Spleen (tissue), 11 donors: Measurements from ENCODE around the gene MACROD2. TPM values are rescaled to one million over a fixed set of nuclear protein-coding genes. Genes with fewer than 3 reads are reported as not detected.

Experiments
- DNase-seq: peaks from one replicate; pipeline ENCODE4 v3.0.0-alpha.2; 2020
- H3K27ac ChIP-seq, 8 donors: fragments of 200-600 bp; sonication (generic) in 7 of 8; 1 replicate in 4 of 8; 2 replicates in 4 of 8; pipeline versions ENCODE4 v1.5.0 to v1.8.0; 2016 to 2021; ENCODE audit warnings: inconsistent platforms in 4 of 8, mild to moderate bottlenecking in 4 of 8, moderate library complexity in 1 of 8
- H3K27me3 ChIP-seq, 7 donors: fragments of 200-600 bp; sonication (generic) in 6 of 7; replicated peaks in 1 of 7; 1 replicate in 4 of 7; 2 replicates in 3 of 7; pipeline versions ENCODE4 v1.5.0 to v1.8.0; 2016 to 2021; ENCODE audit warnings: inconsistent platforms in 3 of 7, mild to moderate bottlenecking in 1 of 7
- H3K36me3 ChIP-seq, 6 donors: fragments of 200-600 bp; sonication (generic) in 5 of 6; 1 replicate in 4 of 6; 2 replicates in 2 of 6; pipeline versions ENCODE4 v1.5.0 to v1.8.0; 2016 to 2021; ENCODE audit warnings: inconsistent platforms in 2 of 6
- H3K4me1 ChIP-seq, 6 donors: fragments of 200-600 bp; sonication (generic) in 5 of 6; 1 replicate in 3 of 6; 2 replicates in 3 of 6; pipeline versions ENCODE4 v1.5.0 to v1.8.0; 2016 to 2021; ENCODE audit warnings: inconsistent platforms in 3 of 6
- H3K4me3 ChIP-seq, 8 donors: fragments of 200-600 bp; sonication (generic) in 7 of 8; 1 replicate in 4 of 8; 2 replicates in 4 of 8; pipeline versions ENCODE4 v1.5.0 to v1.8.0; 2016 to 2021; ENCODE audit warnings: inconsistent platforms in 4 of 8, mild to moderate bottlenecking in 4 of 8, moderate library complexity in 2 of 8
- H3K9me3 ChIP-seq, 8 donors: fragments of 200-600 bp; sonication (generic) in 7 of 8; 1 replicate in 4 of 8; 2 replicates in 4 of 8; pipeline versions ENCODE4 v1.5.0 to v1.8.0; 2016 to 2021; ENCODE audit warnings: inconsistent platforms in 4 of 8
- CTCF ChIP-seq, 11 experiments: fragments of 200-600 bp in 7 of 11; fragments of 450-650 bp in 4 of 11; sonication (generic) in 4 of 11; IDR thresholded peaks in 8 of 11; conservative IDR thresholded peaks in 3 of 11; 1 replicate in 7 of 11; 2 replicates in 4 of 11; pipeline versions ENCODE4 v1.4.0 to v1.8.0; 2016 to 2021; ENCODE audit warnings: antibody characterized with exemption in 11 of 11, inconsistent platforms in 4 of 11, mild to moderate bottlenecking in 1 of 11
- POLR2A ChIP-seq, 3 donors: fragments of 450-650 bp; IDR thresholded peaks; one replicate each; pipeline ENCODE4 v1.5.1; 2017; ENCODE audit warnings: antibody characterized with exemption in 3 of 3, mild to moderate bottlenecking in 1 of 3
- POLR2AphosphoS5 ChIP-seq, 3 donors: sonication (generic); formaldehyde crosslinking; IDR thresholded peaks; one replicate each; pipeline ENCODE4 v1.5.1; 2017; ENCODE audit warnings: antibody characterized with exemption in 3 of 3
- WGBS, 5 donors: extraction: QIAGEN DNeasy Blood & Tissue Kit in 3 of 5; methylation state at CpG; one replicate each; pipeline versions ENCODE4 v1.1.5 to v1.1.7; 2013 to 2018; 5-methylcytosine and 5-hydroxymethylcytosine counted together
- intact Hi-C: fragments of 100-400 bp; cut with DNase I; formaldehyde crosslinking; loops from one replicate; pipeline ENCODE4 v1.15.0; 2023; ENCODE audit warnings: low total_unique reads
- polyA plus RNA-seq, 3 donors: library from polyadenylated mRNA; stranded (reverse); fragments of 200-250 nt; gene quantifications; one replicate each; pipeline ENCODE4 v1.2.1, GENCODE V29; 2013
- total RNA-seq, 7 donors: library from RNA; depleted of rRNA in 3 of 7; stranded (reverse); fragments of >200 nt in 3 of 7; fragmentation: NEBNext Ultra II Directional in 4 of 7; extraction: Animal tissue kit (Norgen Biotek cat#: 25700) in 4 of 7; gene quantifications; one replicate each; pipeline versions ENCODE4 v1.1.0 to v1.2.1, GENCODE V29; 2016 to 2021
- donor health status: healthy with polysubstance abuse.
- donor health status: DM: no; HTN: no; CAD: no; lungs with moderate emphysema.
- donor health status: DM: no; HTN: no; CAD: no.
- donor health status: Bipolar disorder and iron deficiency.
- donor health status: healthy.
- donor health status: DM: no; HTN: no; CAD: no.
- donor health status: DM: yes; HTN: yes; CAD: no.

The MACROD2 gene
- total and polyA plus RNA-seq, 10 donors = 1.5 to 4.7 (median 3.4) TPM

- H3K4me1 ChIP-seq = no peaks in the 10 kb centered on the region
- no peaks in the 10 kb centered on the region for H3K36me3 ChIP-seq
- no peaks in the 10 kb centered on the region for H3K9me3 ChIP-seq
- no peak overlapping the region for H3K27ac ChIP-seq
- intact Hi-C loops = no loop called here
- no peak overlapping the region for H3K4me3 ChIP-seq
- no peak for TF ChIP-seq POLR2A (IDR thresholded peaks at IDR 0.05)
- no peak for TF ChIP-seq CTCF (IDR thresholded peaks at IDR 0.05 in 8 of 11, conservative IDR thresholded peaks at IDR 0.05 in 3 of 11)
- TF ChIP-seq POLR2AphosphoS5 (IDR thresholded peaks at IDR 0.05) = no peak
- DNase-seq = no peak
- H3K27me3 ChIP-seq = no peaks in the 10 kb centered on the region
- WGBS, 5 donors = 49 to 77% (median 59%) methylated on average over 4 of the region's 4 CpGs
Observed at GRCh38 chr20:15603978-15604805, 1608.9 kb downstream of the MACROD2 start.

GRCh38 chr20:15609921-15610320 lies 1614.6 kb downstream of the MACROD2 start:
- H3K4me1 ChIP-seq = no peaks in the 10 kb centered on the region
- H3K36me3 ChIP-seq = no peaks in the 10 kb centered on the region
- 44 to 58% (median 57%) methylated on average over 4 of the region's 4 CpGs for WGBS, 5 donors
- H3K27me3 ChIP-seq = no peaks in the 10 kb centered on the region
- intact Hi-C loops = no loop called here
- no peak overlapping the region for H3K4me3 ChIP-seq
- H3K27ac ChIP-seq = no peak overlapping the region
- no peak for DNase-seq
- H3K9me3 ChIP-seq = no peaks in the 10 kb centered on the region
- TF ChIP-seq CTCF (IDR thresholded peaks at IDR 0.05 in 8 of 11, conservative IDR thresholded peaks at IDR 0.05 in 3 of 11) (no peak), POLR2AphosphoS5 (IDR thresholded peaks at IDR 0.05) (no peak), POLR2A (IDR thresholded peaks at IDR 0.05) (no peak)

GRCh38 chr20:15610787-15611186 lies 1615.5 kb downstream of the MACROD2 start:
- WGBS, 5 donors = 66 to 89% (median 70%) methylated on average over 2 of the region's 2 CpGs
- DNase-seq = no peak
- no peak for TF ChIP-seq CTCF (IDR thresholded peaks at IDR 0.05 in 8 of 11, conservative IDR thresholded peaks at IDR 0.05 in 3 of 11)
- no peak for TF ChIP-seq POLR2AphosphoS5 (IDR thresholded peaks at IDR 0.05)
- no peak for TF ChIP-seq POLR2A (IDR thresholded peaks at IDR 0.05)
- H3K4me1 ChIP-seq = no peaks in the 10 kb centered on the region
- H3K9me3 ChIP-seq = no peaks in the 10 kb centered on the region
- intact Hi-C loops = no loop called here
- H3K27ac ChIP-seq = no peak overlapping the region
- H3K4me3 ChIP-seq = no peak overlapping the region
- no peaks in the 10 kb centered on the region for H3K27me3 ChIP-seq
- H3K36me3 ChIP-seq = no peaks in the 10 kb centered on the region

GRCh38 chr20:15611541-15611940 lies 1616.2 kb downstream of the MACROD2 start:
- no peaks in the 10 kb centered on the region for H3K9me3 ChIP-seq
- TF ChIP-seq CTCF (IDR thresholded peaks at IDR 0.05 in 8 of 11, conservative IDR thresholded peaks at IDR 0.05 in 3 of 11) (no peak), POLR2AphosphoS5 (IDR thresholded peaks at IDR 0.05) (no peak), POLR2A (IDR thresholded peaks at IDR 0.05) (no peak)
- no peaks in the 10 kb centered on the region for H3K36me3 ChIP-seq
- DNase-seq = no peak
- 91 to 100% (median 96%) methylated on average over 4 of the region's 4 CpGs for WGBS, 5 donors
- H3K4me1 ChIP-seq = no peaks in the 10 kb centered on the region
- H3K27ac ChIP-seq = no peak overlapping the region
- no peak overlapping the region for H3K4me3 ChIP-seq
- intact Hi-C loops = no loop called here
- H3K27me3 ChIP-seq = no peaks in the 10 kb centered on the region
